Activated CD4-positive, alpha-beta T cell treated with anti-CD3 and anti-CD28 coated beads, Interleukin-2, amount 10 ng/mL, durations not matched to agents 7 days and 5 days (primary cell): Measurements from ENCODE around the gene LCN12. TPM values are rescaled to one million over a fixed set of nuclear protein-coding genes. Genes with fewer than 3 reads are reported as not detected.

ENCODE experiments used
- CTCF ChIA-PET: fragments of 350-600 bp; sonication (Branson Sonifier 250); formaldehyde crosslinking; loops from one replicate; lab custom pipeline; 2021; ENCODE audit warnings: antibody characterized with exemption; lab: Charles Lee
- POLR2A ChIA-PET: fragments of 350-600 bp; sonication (Branson Sonifier 250); formaldehyde crosslinking; loops from one replicate; lab custom pipeline; 2021; ENCODE audit warnings: antibody characterized with exemption; lab: Charles Lee
- DNase-seq: peaks from one replicate; pipeline ENCODE4 v3.0.0-alpha.2; 2020
- H3K27ac Mint-ChIP-seq: one replicate; pipeline ENCODE4 v1.8.0; 2021; ENCODE audit warnings: mild to moderate bottlenecking, moderate library complexity, mixed read lengths
- H3K27me3 Mint-ChIP-seq: one replicate; pipeline ENCODE4 v1.8.0; 2021; ENCODE audit warnings: mixed read lengths
- H3K36me3 Mint-ChIP-seq: one replicate; pipeline ENCODE4 v1.8.0; 2021; ENCODE audit warnings: low read depth, mixed read lengths
- H3K4me1 Mint-ChIP-seq: one replicate; pipeline ENCODE4 v1.8.0; 2021; ENCODE audit warnings: mixed read lengths
- H3K4me3 Mint-ChIP-seq: one replicate; pipeline ENCODE4 v1.8.0; 2021; ENCODE audit warnings: mild to moderate bottlenecking, moderate library complexity, mixed read lengths
- H3K9me3 Mint-ChIP-seq: one replicate; pipeline ENCODE4 v1.8.0; 2021; ENCODE audit warnings: mixed read lengths
- total RNA-seq, 2 experiments: library from RNA; stranded (reverse); gene quantifications; one replicate each; pipeline ENCODE4 v1.2.3, GENCODE V29; 2021

Gene LCN12
- total RNA-seq, 2 experiments from 2014 or later = 3.1 to 3.5 TPM

- Mint-ChIP-seq H3K4me1 (peaks cover 10% of the 10 kb centered on the region), H3K27ac (no peak overlapping the region), H3K4me3 (no peak overlapping the region), H3K36me3 (peaks cover 31% of the 10 kb centered on the region), H3K27me3 (no peaks in the 10 kb centered on the region), H3K9me3 (no peaks in the 10 kb centered on the region)
- CTCF ChIA-PET = interaction anchor here (1.3 kb wide), 1 partner anchor 103 kb away, joined by 3 read pairs; no protein-coding TSS in a partner anchor
- POLR2A ChIA-PET = no interaction called here
- no peak for DNase-seq
Observed at GRCh38 chr9:136931611-136932130, 20.4 kb upstream of the LCN12 start.

- ChIA-PET POLR2A (no interaction called here), CTCF (no interaction called here)
- Mint-ChIP-seq H3K4me1 (peaks cover 12% of the 10 kb centered on the region), H3K36me3 (peaks cover 29% of the 10 kb centered on the region), H3K27me3 (no peaks in the 10 kb centered on the region), H3K9me3 (no peaks in the 10 kb centered on the region), H3K4me3 (no peak overlapping the region), H3K27ac (no peak overlapping the region)
- no peak for DNase-seq
Observed at GRCh38 chr9:136934277-136934676, 17.8 kb upstream of the LCN12 start.

GRCh38 chr9:136935651-136936050 is 16.4 kb upstream of the LCN12 start:
- POLR2A ChIA-PET = no interaction called here
- DNase-seq = no peak
- H3K4me3 Mint-ChIP-seq = no peak overlapping the region
- no peaks in the 10 kb centered on the region for H3K9me3 Mint-ChIP-seq
- H3K27ac Mint-ChIP-seq = no peak overlapping the region
- peaks cover 12% of the 10 kb centered on the region for H3K4me1 Mint-ChIP-seq
- CTCF ChIA-PET = no interaction called here
- H3K27me3 Mint-ChIP-seq = no peaks in the 10 kb centered on the region
- peaks cover 24% of the 10 kb centered on the region for H3K36me3 Mint-ChIP-seq

- H3K27me3 Mint-ChIP-seq = no peaks in the 10 kb centered on the region
- peaks cover 21% of the 10 kb centered on the region for H3K36me3 Mint-ChIP-seq
- CTCF ChIA-PET = interaction anchor here (0.9 to 1.3 kb wide), 2 partner anchors 34 to 94 kb away, joined by 3 read pairs; partner anchors contain the start of gene AJM1
- peaks cover 11% of the 10 kb centered on the region for H3K4me1 Mint-ChIP-seq
- no peak overlapping the region for H3K4me3 Mint-ChIP-seq
- DNase-seq = no peak
- POLR2A ChIA-PET = no interaction called here
- H3K9me3 Mint-ChIP-seq = no peaks in the 10 kb centered on the region
- H3K27ac Mint-ChIP-seq = no peak overlapping the region
Observed at GRCh38 chr9:136936645-136937170, 15.4 kb upstream of the LCN12 start.

- H3K4me3 Mint-ChIP-seq = no peak overlapping the region
- DNase-seq = no peak
- H3K36me3 Mint-ChIP-seq = peaks cover 20% of the 10 kb centered on the region
- H3K27me3 Mint-ChIP-seq = no peaks in the 10 kb centered on the region
- H3K9me3 Mint-ChIP-seq = no peaks in the 10 kb centered on the region
- H3K4me1 Mint-ChIP-seq = peaks cover 7% of the 10 kb centered on the region
- ChIA-PET POLR2A (no interaction called here), CTCF (interaction anchor here (0.7 to 1.3 kb wide), 3 partner anchors 7 to 95 kb away, joined by 3 read pairs; partner anchors contain the start of gene AJM1)
- no peak overlapping the region for H3K27ac Mint-ChIP-seq
Observed at GRCh38 chr9:136937186-136938001, 14.7 kb upstream of the LCN12 start.

GRCh38 chr9:136939431-136939995 is 12.6 kb upstream of the LCN12 start:
- H3K27ac Mint-ChIP-seq = no peak overlapping the region

GRCh38 chr9:136939996-136940525 is 12.0 kb upstream of the LCN12 start:
- CTCF ChIA-PET = interaction anchor here (1.0 kb wide), 2 partner anchors 38 to 56 kb away, joined by 3 read pairs; no protein-coding TSS in a partner anchor
- H3K4me3 Mint-ChIP-seq = no peak overlapping the region
- H3K4me1 Mint-ChIP-seq = peaks cover 9% of the 10 kb centered on the region
- DNase-seq = no peak
- H3K36me3 Mint-ChIP-seq = peaks cover 16% of the 10 kb centered on the region
- H3K9me3 Mint-ChIP-seq = no peaks in the 10 kb centered on the region
- no peak overlapping the region for H3K27ac Mint-ChIP-seq
- POLR2A ChIA-PET = no interaction called here
- H3K27me3 Mint-ChIP-seq = no peaks in the 10 kb centered on the region

More at GRCh38 chr9:136939431-136939995, 12.6 kb upstream of the LCN12 start:
- CTCF ChIA-PET = interaction anchor here (0.7 to 1.0 kb wide), 3 partner anchors 18 to 55 kb away, joined by 3 to 4 read pairs (median 3); no protein-coding TSS in a partner anchor
- no peak for DNase-seq
- Mint-ChIP-seq H3K9me3 (no peaks in the 10 kb centered on the region), H3K27me3 (no peaks in the 10 kb centered on the region), H3K4me1 (peaks cover 4% of the 10 kb centered on the region), H3K36me3 (peaks cover 16% of the 10 kb centered on the region), H3K4me3 (no peak overlapping the region)
- POLR2A ChIA-PET = no interaction called here

- no peaks in the 10 kb centered on the region for H3K27me3 Mint-ChIP-seq
- H3K4me3 Mint-ChIP-seq = no peak overlapping the region
- no peak overlapping the region for H3K27ac Mint-ChIP-seq
- no peak for DNase-seq
- no peaks in the 10 kb centered on the region for H3K9me3 Mint-ChIP-seq
- ChIA-PET CTCF (interaction anchor here (1.1 kb wide), 1 partner anchor 24 kb away, joined by 3 read pairs; no protein-coding TSS in a partner anchor), POLR2A (no interaction called here)
- H3K36me3 Mint-ChIP-seq = peaks cover 16% of the 10 kb centered on the region
- H3K4me1 Mint-ChIP-seq = peaks cover 13% of the 10 kb centered on the region
Observed at GRCh38 chr9:136940526-136941230, 11.4 kb upstream of the LCN12 start.

- no peaks in the 10 kb centered on the region for H3K27me3 Mint-ChIP-seq
- DNase-seq = no peak
- no peak overlapping the region for H3K27ac Mint-ChIP-seq
- ChIA-PET POLR2A (no interaction called here), CTCF (interaction anchor here (1.1 to 1.8 kb wide), 2 partner anchors 15 to 24 kb away, joined by 3 to 5 read pairs; no protein-coding TSS in a partner anchor)
- peaks cover 16% of the 10 kb centered on the region for H3K36me3 Mint-ChIP-seq
- no peak overlapping the region for H3K4me3 Mint-ChIP-seq
- no peaks in the 10 kb centered on the region for H3K9me3 Mint-ChIP-seq
- peaks cover 11% of the 10 kb centered on the region for H3K4me1 Mint-ChIP-seq
Observed at GRCh38 chr9:136941231-136942111, 10.6 kb upstream of the LCN12 start.

GRCh38 chr9:136942112-136942880 is 9.8 kb upstream of the LCN12 start:
- H3K4me1 Mint-ChIP-seq = peaks cover 11% of the 10 kb centered on the region
- no peaks in the 10 kb centered on the region for H3K27me3 Mint-ChIP-seq
- ChIA-PET CTCF (interaction anchor here (1.8 kb wide), 1 partner anchor 16 kb away, joined by 5 read pairs; no protein-coding TSS in a partner anchor), POLR2A (no interaction called here)
- H3K4me3 Mint-ChIP-seq = peak overlapping the region; percentile 63
- no peaks in the 10 kb centered on the region for H3K9me3 Mint-ChIP-seq
- no peak for DNase-seq
- no peak overlapping the region for H3K27ac Mint-ChIP-seq
- peaks cover 14% of the 10 kb centered on the region for H3K36me3 Mint-ChIP-seq

- H3K9me3 Mint-ChIP-seq = no peaks in the 10 kb centered on the region
- DNase-seq = no peak
- ChIA-PET POLR2A (no interaction called here), CTCF (interaction anchor here (1.2 to 2.7 kb wide), 3 partner anchors 16 to 192 kb away, joined by 3 to 9 read pairs (median 5); no protein-coding TSS in a partner anchor)
- peaks cover 12% of the 10 kb centered on the region for H3K36me3 Mint-ChIP-seq
- H3K4me3 Mint-ChIP-seq = peak overlapping the region; percentile 63
- H3K27ac Mint-ChIP-seq = no peak overlapping the region
- peaks cover 11% of the 10 kb centered on the region for H3K4me1 Mint-ChIP-seq
- H3K27me3 Mint-ChIP-seq = no peaks in the 10 kb centered on the region
Observed at GRCh38 chr9:136942881-136943230, 9.2 kb upstream of the LCN12 start.
